Measurements from ENCODE around the gene ABHD16A.
"Not testable (repeated sequence)": the region's sequence is repeated elsewhere in the genome, so short reads cannot be mapped to it uniquely, and the experiment has no call there.

Gene ABHD16A

GRCh38 chr6:31713991-31714684, 11.0 kb upstream of the ABHD16A start:
- no peak for FAIRE-seq

GRCh38 chr6:31713465-31713864, 10.3 kb upstream of the ABHD16A start:
- no peak for FAIRE-seq

GRCh38 chr6:31712296-31712695, 9.2 kb upstream of the ABHD16A start:
- FAIRE-seq = no peak

GRCh38 chr6:31711233-31711632, 8.1 kb upstream of the ABHD16A start:
- FAIRE-seq = no peak

GRCh38 chr6:31710523-31711219, 7.5 kb upstream of the ABHD16A start:
- FAIRE-seq = no peak

- FAIRE-seq = not testable (repeated sequence)
These were observed 6.0 kb upstream of the ABHD16A start for GRCh38 chr6:31709157-31709556.

GRCh38 chr6:31708224-31708623, 5.1 kb upstream of the ABHD16A start:
- no peak for FAIRE-seq

- no peak for FAIRE-seq
These were observed 4.6 kb upstream of the ABHD16A start for GRCh38 chr6:31707701-31708100.

- no peak for FAIRE-seq
These were observed 3.5 kb upstream of the ABHD16A start, which contains the start of gene LY6G6F for GRCh38 chr6:31706599-31706998. Gene LY6G6F (plus strand): TSS chr6:31706866. CDS start chr6:31706907, 41 bp downstream.

- FAIRE-seq = no peak
These were observed 2.8 kb upstream of the ABHD16A start for GRCh38 chr6:31705931-31706330.

GRCh38 chr6:31702405-31702818, 712 bp downstream of the ABHD16A start:
- no peak for FAIRE-seq

- no peak for FAIRE-seq
These were observed 1.3 kb downstream of the ABHD16A start for GRCh38 chr6:31701666-31702404.

- FAIRE-seq = no peak
These were observed 2.3 kb downstream of the ABHD16A start for GRCh38 chr6:31700740-31701401.

- no peak for FAIRE-seq
These were observed 5.6 kb downstream of the ABHD16A start for GRCh38 chr6:31697555-31697954.

GRCh38 chr6:31693535-31693934, 9.6 kb downstream of the ABHD16A start:
- FAIRE-seq = no peak

GRCh38 chr6:31692886-31693285, 10.2 kb downstream of the ABHD16A start:
- no peak for FAIRE-seq

- FAIRE-seq = no peak
These were observed 10.8 kb downstream of the ABHD16A start for GRCh38 chr6:31692353-31692752.

GRCh38 chr6:31691564-31692108, 11.5 kb downstream of the ABHD16A start:
- no peak for FAIRE-seq

- no peak for FAIRE-seq
These were observed 12.1 kb downstream of the ABHD16A start for GRCh38 chr6:31691078-31691463.

- no peak for FAIRE-seq
These were observed 12.7 kb downstream of the ABHD16A start for GRCh38 chr6:31690231-31691077.

GRCh38 chr6:31689249-31690110, 13.6 kb downstream of the ABHD16A start:
- FAIRE-seq = no peak

All from islet of Langerhans (tissue), 1 donor.